Prostate gland (tissue), 2 donors: ENCODE results near the gene LZIC. TPM values are rescaled to one million over a fixed set of nuclear protein-coding genes. Genes with fewer than 3 reads are reported as not detected.

ENCODE experiments used
- DNase-seq: peaks from one replicate; pipeline ENCODE4 v3.0.0-alpha.2; 2019; ENCODE audit warnings: low spot score
- H3K27ac ChIP-seq, 2 donors: fragments of 200-600 bp; sonication (generic); 2 replicates each; pipeline ENCODE4 v1.5.1; 2017 to 2019
- H3K27me3 ChIP-seq: fragments of 200-600 bp; sonication (generic); replicated peaks from 2 replicates; pipeline ENCODE4 v1.5.1; 2019; ENCODE audit not compliant: insufficient read depth
- H3K36me3 ChIP-seq, 2 donors: fragments of 200-600 bp; sonication (generic); 1 replicate in 1 of 2; 2 replicates in 1 of 2; pipeline versions ENCODE4 v1.5.1 to v1.8.1; 2017 to 2019
- H3K4me1 ChIP-seq: fragments of 200-600 bp; sonication (generic); replicated peaks from 2 replicates; pipeline ENCODE4 v1.5.1; 2019
- H3K4me3 ChIP-seq, 2 donors: fragments of 200-600 bp; sonication (generic); 2 replicates each; pipeline ENCODE4 v1.5.1; 2017 to 2019
- H3K9me3 ChIP-seq: fragments of 200-600 bp; sonication (generic); 2 replicates; pipeline ENCODE4 v1.5.1; 2017
- POLR2A ChIP-seq: fragments of 450-650 bp; IDR thresholded peaks from one replicate; pipeline ENCODE4 v1.6.1; 2016; ENCODE audit warnings: antibody characterized with exemption, mild to moderate bottlenecking
- POLR2AphosphoS5 ChIP-seq: sonication (generic); formaldehyde crosslinking; IDR thresholded peaks from one replicate; pipeline ENCODE4 v1.6.1; 2017; ENCODE audit warnings: antibody characterized with exemption
- WGBS: methylation state at CpG from one replicate; pipeline ENCODE4 v1.1.5; 2018; 5-methylcytosine and 5-hydroxymethylcytosine counted together
- intact Hi-C: fragments of 100-400 bp; cut with DNase I; formaldehyde crosslinking; loops from one replicate; pipeline ENCODE4 v1.14.2; 2022
- total RNA-seq, 2 donors: library from RNA; depleted of rRNA; stranded (reverse); fragments of >200 nt; gene quantifications; one replicate each; pipeline ENCODE4 v1.1.0, GENCODE V29; 2016
- TF ChIP-seq, protein P1 (sequence below), 4 experiments: fragments of 200-600 bp in 2 of 4; fragments of 450-650 bp in 2 of 4; sonication (generic) in 2 of 4; IDR thresholded peaks; 1 replicate in 3 of 4; 2 replicates in 1 of 4; pipeline ENCODE4 v1.5.1; 2016 to 2019; ENCODE audit warnings: antibody characterized with exemption in 4 of 4, mild to moderate bottlenecking in 2 of 4, moderate library complexity in 2 of 4

The LZIC gene
- total RNA-seq, 2 donors from 2014 or later: 21.5 to 42.2 TPM

GRCh38 chr1:9908871-9909233 lies 34.3 kb downstream of the LZIC start:
- 19% methylated on average over 4 of the region's 4 CpGs for WGBS
- peaks cover 12% of the 10 kb centered on the region for H3K4me1 ChIP-seq
- no peak for DNase-seq
- no peaks in the 10 kb centered on the region for H3K9me3 ChIP-seq
- peak overlapping the region; percentile 43 to 77 for H3K4me3 ChIP-seq
- TF ChIP-seq POLR2A (no peak), POLR2AphosphoS5 (no peak)
- TF ChIP-seq, protein P1, sequence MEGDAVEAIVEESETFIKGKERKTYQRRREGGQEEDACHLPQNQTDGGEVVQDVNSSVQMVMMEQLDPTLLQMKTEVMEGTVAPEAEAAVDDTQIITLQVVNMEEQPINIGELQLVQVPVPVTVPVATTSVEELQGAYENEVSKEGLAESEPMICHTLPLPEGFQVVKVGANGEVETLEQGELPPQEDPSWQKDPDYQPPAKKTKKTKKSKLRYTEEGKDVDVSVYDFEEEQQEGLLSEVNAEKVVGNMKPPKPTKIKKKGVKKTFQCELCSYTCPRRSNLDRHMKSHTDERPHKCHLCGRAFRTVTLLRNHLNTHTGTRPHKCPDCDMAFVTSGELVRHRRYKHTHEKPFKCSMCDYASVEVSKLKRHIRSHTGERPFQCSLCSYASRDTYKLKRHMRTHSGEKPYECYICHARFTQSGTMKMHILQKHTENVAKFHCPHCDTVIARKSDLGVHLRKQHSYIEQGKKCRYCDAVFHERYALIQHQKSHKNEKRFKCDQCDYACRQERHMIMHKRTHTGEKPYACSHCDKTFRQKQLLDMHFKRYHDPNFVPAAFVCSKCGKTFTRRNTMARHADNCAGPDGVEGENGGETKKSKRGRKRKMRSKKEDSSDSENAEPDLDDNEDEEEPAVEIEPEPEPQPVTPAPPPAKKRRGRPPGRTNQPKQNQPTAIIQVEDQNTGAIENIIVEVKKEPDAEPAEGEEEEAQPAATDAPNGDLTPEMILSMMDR (IDR thresholded peaks at IDR 0.05): no peak
- H3K36me3 ChIP-seq: no peaks in the 10 kb centered on the region
- no peaks in the 10 kb centered on the region for H3K27me3 ChIP-seq
- intact Hi-C loops: no loop called here
- H3K27ac ChIP-seq: peak overlapping the region; percentile 68 to 86

DNA sequence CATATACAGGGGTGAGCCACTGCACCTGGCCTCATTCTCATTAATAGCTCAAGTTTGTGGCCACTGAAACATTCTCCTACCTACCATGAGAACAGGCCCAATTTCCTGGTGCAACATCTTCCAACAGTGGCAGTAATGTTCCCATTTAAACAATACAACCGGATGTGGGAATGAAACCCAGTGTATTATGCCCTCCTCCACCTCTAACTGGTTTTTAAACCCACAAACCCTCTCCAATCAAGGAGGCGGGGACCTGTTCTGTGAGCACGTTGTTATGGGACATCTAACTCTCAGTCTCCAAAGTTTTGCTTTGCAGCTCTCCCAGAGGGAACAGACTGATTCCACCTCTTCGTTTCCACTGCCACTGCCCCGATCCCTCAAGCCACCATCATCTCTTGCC lies 35.8 kb downstream of the LZIC start:
- H3K27me3 ChIP-seq: no peaks in the 10 kb centered on the region
- WGBS: 38% methylated on average over 5 of the region's 5 CpGs
- no peaks in the 10 kb centered on the region for H3K9me3 ChIP-seq
- TF ChIP-seq POLR2AphosphoS5: peak; percentile 79
- TF ChIP-seq POLR2A: no peak
- no peaks in the 10 kb centered on the region for H3K36me3 ChIP-seq
- no peak overlapping the region for H3K4me3 ChIP-seq
- intact Hi-C loops: no loop called here
- H3K27ac ChIP-seq: peak overlapping the region; percentile 68 to 86
- DNase-seq: peak; percentile 53
- peaks cover 12% of the 10 kb centered on the region for H3K4me1 ChIP-seq

GRCh38 chr1:9906466-9906865 lies 36.7 kb downstream of the LZIC start:
- H3K4me1 ChIP-seq: peaks cover 11% of the 10 kb centered on the region
- DNase-seq: no peak
- intact Hi-C loops: no loop called here
- WGBS: 92% methylated on average over 2 of the region's 2 CpGs
- TF ChIP-seq, protein P1 (IDR thresholded peaks at IDR 0.05): no peak
- TF ChIP-seq POLR2AphosphoS5 (no peak), POLR2A (no peak)
- H3K36me3 ChIP-seq: no peaks in the 10 kb centered on the region
- H3K27ac ChIP-seq: peak overlapping the region; percentile 68 to 86
- no peaks in the 10 kb centered on the region for H3K9me3 ChIP-seq
- no peaks in the 10 kb centered on the region for H3K27me3 ChIP-seq
- no peak overlapping the region for H3K4me3 ChIP-seq

DNA sequence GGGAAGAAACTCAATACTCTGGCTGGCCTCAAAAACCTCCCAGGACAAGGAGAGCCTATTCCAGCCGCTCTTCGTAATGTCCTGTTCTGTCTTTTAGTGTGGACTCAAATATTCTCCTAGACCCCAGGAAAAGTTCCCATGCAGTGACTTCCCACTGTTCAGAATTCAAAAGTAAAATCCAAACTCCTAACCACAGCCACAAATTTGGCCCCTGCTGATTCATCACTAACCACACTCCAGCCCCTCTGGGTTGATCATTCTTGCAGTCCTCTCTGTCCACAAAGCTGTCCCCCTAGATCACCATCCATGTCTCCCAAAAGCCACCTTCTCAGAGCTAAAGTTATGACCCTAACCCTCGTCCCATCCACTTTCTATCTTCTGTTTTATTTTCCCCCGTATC lies 38.2 kb downstream of the LZIC start:
- H3K27ac ChIP-seq: no peak overlapping the region
- no peaks in the 10 kb centered on the region for H3K36me3 ChIP-seq
- intact Hi-C loops: no loop called here
- peaks cover 10% of the 10 kb centered on the region for H3K4me1 ChIP-seq
- H3K9me3 ChIP-seq: no peaks in the 10 kb centered on the region
- H3K4me3 ChIP-seq: no peak overlapping the region
- 83% methylated on average over 4 of the region's 4 CpGs for WGBS
- TF ChIP-seq, protein P1 (IDR thresholded peaks at IDR 0.05): no peak
- TF ChIP-seq POLR2AphosphoS5 (no peak), POLR2A (no peak)
- DNase-seq: no peak
- H3K27me3 ChIP-seq: no peaks in the 10 kb centered on the region

DNA sequence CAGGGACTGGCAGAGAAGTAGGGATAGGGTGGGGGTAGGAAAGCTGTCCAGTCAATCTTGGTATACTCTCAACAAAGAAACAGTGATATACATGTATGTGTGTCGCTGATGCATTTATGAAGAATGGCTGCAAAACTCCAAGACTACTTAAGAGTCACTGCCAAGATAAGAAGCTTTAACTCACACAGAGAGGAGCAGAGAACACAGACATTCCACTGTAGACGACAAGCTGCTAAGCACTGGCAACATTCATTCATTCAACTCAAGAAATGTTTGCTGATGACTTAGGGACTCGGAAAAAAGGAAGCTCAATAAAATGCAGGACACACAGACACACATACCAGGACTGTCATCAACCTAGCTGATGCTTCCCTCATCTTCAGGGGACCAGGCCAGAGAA lies 38.6 kb downstream of the LZIC start:
- no peaks in the 10 kb centered on the region for H3K27me3 ChIP-seq
- TF ChIP-seq POLR2AphosphoS5: no peak
- TF ChIP-seq, protein P1 (IDR thresholded peaks at IDR 0.05): no peak
- TF ChIP-seq POLR2A: no peak

More for the DNA sequence above, 38.6 kb downstream of the LZIC start:
- DNase-seq: no peak
- intact Hi-C loops: no loop called here
- Histone ChIP-seq H3K27ac (no peak overlapping the region), H3K4me3 (no peak overlapping the region), H3K9me3 (no peaks in the 10 kb centered on the region), H3K36me3 (no peaks in the 10 kb centered on the region), H3K4me1 (peaks cover 10% of the 10 kb centered on the region)
- 52% methylated on average over 3 of the region's 3 CpGs for WGBS
